Suprapubic skin (tissue), 4 donors: ENCODE data around the gene ZNF14. TPM values are rescaled to one million over a fixed set of nuclear protein-coding genes. Genes with fewer than 3 reads are reported as not detected.

ENCODE experiments used
- DNase-seq, 2 donors: peaks; one replicate each; pipeline ENCODE4 v3.0.0-alpha.2; 2019; ENCODE audit warnings: low spot score in 2 of 2
- H3K27ac ChIP-seq: fragments of 200-600 bp; sonication (generic); one replicate; pipeline ENCODE4 v1.5.1; 2019
- H3K27me3 ChIP-seq: fragments of 200-600 bp; sonication (generic); one replicate; pipeline ENCODE4 v1.5.1; 2019
- H3K36me3 ChIP-seq: fragments of 200-600 bp; sonication (generic); one replicate; pipeline ENCODE4 v1.5.1; 2019
- H3K4me1 ChIP-seq: fragments of 200-600 bp; sonication (generic); one replicate; pipeline ENCODE4 v1.5.1; 2019
- H3K4me3 ChIP-seq: fragments of 200-600 bp; sonication (generic); one replicate; pipeline ENCODE4 v1.5.1; 2019; ENCODE audit warnings: mild to moderate bottlenecking
- H3K9me3 ChIP-seq: fragments of 200-600 bp; sonication (generic); one replicate; pipeline ENCODE4 v1.5.1; 2019
- EP300 ChIP-seq: sonication (generic); formaldehyde crosslinking; IDR thresholded peaks from one replicate; pipeline ENCODE4 v1.6.1; 2017; ENCODE audit warnings: antibody characterized with exemption
- POLR2A ChIP-seq, 2 donors: fragments of 450-650 bp; IDR thresholded peaks; one replicate each; pipeline ENCODE4 v1.6.1; 2017; ENCODE audit warnings: antibody characterized with exemption in 2 of 2, mild to moderate bottlenecking in 2 of 2, moderate library complexity in 2 of 2
- POLR2AphosphoS5 ChIP-seq, 3 donors: sonication (generic); formaldehyde crosslinking; IDR thresholded peaks; one replicate each; pipeline ENCODE4 v1.6.1; 2017; ENCODE audit warnings: antibody characterized with exemption in 3 of 3
- WGBS: methylation state at CpG from one replicate; pipeline ENCODE4 v1.1.5; 2018; 5-methylcytosine and 5-hydroxymethylcytosine counted together
- total RNA-seq, 4 donors: library from RNA; depleted of rRNA; stranded (reverse); fragments of >200 nt; gene quantifications; one replicate each; pipeline ENCODE4 v1.1.0, GENCODE V29; 2016
- TF ChIP-seq, protein P1 (sequence below), 2 donors: fragments of 200-600 bp in 1 of 2; fragments of 450-650 bp in 1 of 2; sonication (generic) in 1 of 2; IDR thresholded peaks; one replicate each; pipeline ENCODE4 v1.5.1; 2016 to 2019; ENCODE audit warnings: antibody characterized with exemption in 2 of 2, mild to moderate bottlenecking in 1 of 2, moderate library complexity in 1 of 2

ZNF14 gene
- total RNA-seq, 4 donors from 2014 or later: 4.9 to 12.3 (median 6.1) TPM

DNA sequence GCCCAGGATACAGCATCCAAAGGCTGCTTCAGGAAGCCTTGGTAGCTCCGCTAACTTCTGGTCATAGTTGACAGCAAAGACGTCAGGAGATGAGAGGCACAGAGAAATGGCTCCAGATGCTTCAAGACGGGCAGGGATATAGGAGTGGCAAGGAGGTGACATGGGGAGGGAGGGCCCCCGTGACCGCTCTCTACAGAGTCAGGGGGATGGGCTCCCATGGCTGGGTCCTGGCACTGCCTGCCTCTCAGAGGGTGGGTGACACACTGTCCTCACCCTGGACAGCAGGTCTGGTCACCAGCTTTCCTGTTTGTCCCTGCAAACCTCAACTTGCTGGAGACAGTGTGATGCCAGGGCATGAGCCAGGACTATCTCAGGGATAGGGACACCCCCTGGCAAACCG is 10.3 kb upstream of the ZNF14 start:
- H3K27ac ChIP-seq: no peak overlapping the region
- no peaks in the 10 kb centered on the region for H3K27me3 ChIP-seq
- 83% methylated on average over 6 of the region's 6 CpGs for WGBS
- TF ChIP-seq, protein P1, sequence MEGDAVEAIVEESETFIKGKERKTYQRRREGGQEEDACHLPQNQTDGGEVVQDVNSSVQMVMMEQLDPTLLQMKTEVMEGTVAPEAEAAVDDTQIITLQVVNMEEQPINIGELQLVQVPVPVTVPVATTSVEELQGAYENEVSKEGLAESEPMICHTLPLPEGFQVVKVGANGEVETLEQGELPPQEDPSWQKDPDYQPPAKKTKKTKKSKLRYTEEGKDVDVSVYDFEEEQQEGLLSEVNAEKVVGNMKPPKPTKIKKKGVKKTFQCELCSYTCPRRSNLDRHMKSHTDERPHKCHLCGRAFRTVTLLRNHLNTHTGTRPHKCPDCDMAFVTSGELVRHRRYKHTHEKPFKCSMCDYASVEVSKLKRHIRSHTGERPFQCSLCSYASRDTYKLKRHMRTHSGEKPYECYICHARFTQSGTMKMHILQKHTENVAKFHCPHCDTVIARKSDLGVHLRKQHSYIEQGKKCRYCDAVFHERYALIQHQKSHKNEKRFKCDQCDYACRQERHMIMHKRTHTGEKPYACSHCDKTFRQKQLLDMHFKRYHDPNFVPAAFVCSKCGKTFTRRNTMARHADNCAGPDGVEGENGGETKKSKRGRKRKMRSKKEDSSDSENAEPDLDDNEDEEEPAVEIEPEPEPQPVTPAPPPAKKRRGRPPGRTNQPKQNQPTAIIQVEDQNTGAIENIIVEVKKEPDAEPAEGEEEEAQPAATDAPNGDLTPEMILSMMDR (IDR thresholded peaks at IDR 0.05): no peak
- TF ChIP-seq POLR2AphosphoS5 (IDR thresholded peaks at IDR 0.05): no peak
- TF ChIP-seq POLR2A (IDR thresholded peaks at IDR 0.05): no peak
- no peak for TF ChIP-seq EP300
- H3K9me3 ChIP-seq: no peaks in the 10 kb centered on the region
- no peaks in the 10 kb centered on the region for H3K36me3 ChIP-seq
- DNase-seq: no peak
- H3K4me3 ChIP-seq: no peak overlapping the region
- H3K4me1 ChIP-seq: no peaks in the 10 kb centered on the region

DNA sequence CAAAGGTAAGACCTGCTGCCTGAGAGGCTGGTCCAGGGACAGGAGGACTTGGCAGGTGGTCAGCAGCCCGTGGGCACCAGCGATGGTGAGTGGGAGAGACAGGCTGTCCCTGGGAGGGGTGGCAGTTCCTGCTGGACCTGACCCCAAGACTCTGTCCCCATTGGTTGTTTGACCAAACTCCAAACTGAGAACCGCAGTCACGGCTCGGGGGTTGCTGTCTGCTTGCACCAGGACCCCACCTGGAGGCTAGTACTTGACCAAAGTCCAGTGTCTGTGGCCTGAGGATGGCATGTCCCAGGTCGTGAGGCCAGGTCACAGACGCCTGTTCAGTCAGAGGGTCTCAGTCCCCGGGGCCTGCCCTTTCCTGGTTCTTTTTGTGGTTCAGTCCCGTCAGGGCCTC is 9.9 kb upstream of the ZNF14 start:
- DNase-seq: no peak
- Histone ChIP-seq H3K27me3 (no peaks in the 10 kb centered on the region), H3K36me3 (no peaks in the 10 kb centered on the region), H3K4me1 (no peaks in the 10 kb centered on the region), H3K27ac (no peak overlapping the region), H3K4me3 (no peak overlapping the region), H3K9me3 (no peaks in the 10 kb centered on the region)
- WGBS: 85% methylated on average over 8 of the region's 9 CpGs
- TF ChIP-seq POLR2A (IDR thresholded peaks at IDR 0.05) (no peak), EP300 (no peak), POLR2AphosphoS5 (IDR thresholded peaks at IDR 0.05) (no peak)
- TF ChIP-seq, protein P1 (IDR thresholded peaks at IDR 0.05): no peak

DNA sequence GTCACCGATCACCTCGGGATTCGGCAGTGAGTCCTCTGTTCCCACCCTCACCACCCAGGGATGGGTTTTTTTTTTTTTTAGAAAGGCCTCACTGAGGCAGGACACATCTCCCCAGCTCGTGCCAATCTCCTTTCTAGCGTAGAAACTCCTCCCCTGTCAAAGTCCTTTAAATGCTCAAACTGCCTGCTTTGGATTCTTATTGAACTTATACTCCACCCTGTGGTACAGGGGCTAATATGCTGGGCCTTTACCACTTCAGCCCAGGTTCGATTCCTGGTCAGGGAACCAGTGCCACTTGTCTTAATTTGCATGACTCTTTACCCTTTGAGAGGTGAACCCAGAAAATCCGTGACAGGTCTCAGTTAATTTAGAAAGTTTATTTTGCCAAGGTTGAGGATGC is 8.3 kb upstream of the ZNF14 start:
- Histone ChIP-seq H3K36me3 (no peaks in the 10 kb centered on the region), H3K9me3 (no peaks in the 10 kb centered on the region), H3K27me3 (no peaks in the 10 kb centered on the region), H3K4me1 (no peaks in the 10 kb centered on the region), H3K4me3 (no peak overlapping the region), H3K27ac (no peak overlapping the region)
- 87% methylated on average over 7 of the region's 7 CpGs for WGBS
- TF ChIP-seq POLR2A (IDR thresholded peaks at IDR 0.05): no peak
- TF ChIP-seq, protein P1 (IDR thresholded peaks at IDR 0.05): no peak
- TF ChIP-seq EP300: no peak
- TF ChIP-seq POLR2AphosphoS5 (IDR thresholded peaks at IDR 0.05): no peak
- no peak for DNase-seq

DNA sequence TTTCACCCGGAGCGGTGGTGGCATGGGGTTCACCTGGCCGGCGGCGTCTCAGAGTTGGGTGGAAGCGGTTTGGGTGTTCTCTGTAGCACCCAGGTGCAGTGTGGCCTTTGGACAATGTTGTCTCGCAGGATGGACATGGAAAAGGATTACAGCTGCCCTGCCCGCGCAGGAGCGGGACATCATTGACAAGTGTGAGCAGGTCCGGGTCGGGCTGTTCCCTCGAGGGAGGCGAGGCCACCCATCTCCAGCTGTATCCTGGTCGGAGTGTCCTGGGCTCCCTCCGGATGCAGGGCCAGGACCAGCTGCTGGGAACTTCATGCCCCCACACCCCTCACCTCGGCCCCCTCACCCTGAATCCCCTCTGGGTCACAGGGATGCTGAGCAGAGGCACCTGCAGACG is 7.8 kb upstream of the ZNF14 start:
- H3K27ac ChIP-seq: no peak overlapping the region
- no peaks in the 10 kb centered on the region for H3K9me3 ChIP-seq
- 67% methylated on average over 1 of the region's 18 CpGs for WGBS
- H3K4me3 ChIP-seq: no peak overlapping the region
- no peaks in the 10 kb centered on the region for H3K27me3 ChIP-seq
- DNase-seq: no peak
- H3K36me3 ChIP-seq: no peaks in the 10 kb centered on the region
- TF ChIP-seq EP300 (no peak), POLR2A (IDR thresholded peaks at IDR 0.05) (no peak), POLR2AphosphoS5 (IDR thresholded peaks at IDR 0.05) (no peak)
- TF ChIP-seq, protein P1 (IDR thresholded peaks at IDR 0.05): no peak
- H3K4me1 ChIP-seq: no peaks in the 10 kb centered on the region

DNA sequence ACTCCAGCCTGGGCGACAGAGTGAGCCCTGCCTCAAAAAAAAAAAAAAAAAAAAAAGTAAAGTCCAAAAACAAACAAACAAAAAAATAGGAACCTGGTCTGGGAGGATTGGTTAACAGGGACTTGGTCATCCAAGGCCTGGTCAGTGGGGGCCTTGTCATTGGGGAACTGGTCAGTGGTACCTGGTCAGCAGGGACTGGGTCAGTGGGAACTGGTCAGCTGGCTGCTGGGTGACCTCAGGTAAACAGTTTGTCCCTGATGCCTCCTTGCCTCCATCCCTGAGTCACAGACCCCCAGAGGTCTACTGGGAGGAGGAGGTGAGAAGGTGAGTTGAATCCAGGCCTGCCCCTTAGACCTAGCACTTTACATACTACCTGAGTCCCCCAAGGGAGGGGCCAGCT is 5.7 kb upstream of the ZNF14 start:
- Histone ChIP-seq H3K27me3 (no peaks in the 10 kb centered on the region), H3K4me3 (no peak overlapping the region), H3K9me3 (no peaks in the 10 kb centered on the region), H3K27ac (no peak overlapping the region), H3K36me3 (no peaks in the 10 kb centered on the region), H3K4me1 (no peaks in the 10 kb centered on the region)
- DNase-seq: no peak
- 100% methylated on average over 1 of the region's 1 CpG for WGBS
- TF ChIP-seq POLR2A (IDR thresholded peaks at IDR 0.05) (no peak), EP300 (no peak), POLR2AphosphoS5 (IDR thresholded peaks at IDR 0.05) (no peak)
- TF ChIP-seq, protein P1 (IDR thresholded peaks at IDR 0.05): no peak
